Fibroblast of lung (primary cell): ENCODE results near the gene EEFSEC. TPM values are rescaled to one million over a fixed set of nuclear protein-coding genes. Genes with fewer than 3 reads are reported as not detected.
A peak's percentile ranks its signal among the peaks of the same experiment; 100 is the strongest.

Source experiments
- DNase-seq, 2 donors: peaks; one replicate each; pipeline versions ENCODE4 v3.0.0 to v3.0.0-alpha.2; 2010; ENCODE audit warnings: low read depth in 2 of 2
- H2AFZ ChIP-seq: 2 replicates; pipeline ENCODE4 v1.5.1; 2012; ENCODE audit warnings: low read length, control low read depth, inconsistent platforms
- H3K27ac ChIP-seq: 2 replicates; pipeline ENCODE4 v1.5.1; 2011; ENCODE audit warnings: low read length, control low read depth; ENCODE audit not compliant: insufficient read depth
- H3K27me3 ChIP-seq: 2 replicates; pipeline ENCODE4 v1.5.1; 2011; ENCODE audit warnings: mild to moderate bottlenecking, low read length; ENCODE audit not compliant: control insufficient read depth, insufficient read depth
- H3K36me3 ChIP-seq: 2 replicates; pipeline ENCODE4 v1.5.1; 2011; ENCODE audit warnings: low read length; ENCODE audit not compliant: control insufficient read depth, insufficient read depth
- H3K4me1 ChIP-seq: 2 replicates; pipeline ENCODE4 v1.5.1; 2011; ENCODE audit warnings: low read length; ENCODE audit not compliant: control insufficient read depth, insufficient read depth; ENCODE audit errors: extremely low read depth
- H3K4me2 ChIP-seq: 2 replicates; pipeline ENCODE4 v1.5.1; 2011; ENCODE audit warnings: low read length, control low read depth; ENCODE audit not compliant: insufficient read depth; ENCODE audit errors: extremely low read depth
- H3K4me3 ChIP-seq, 4 experiments: fragments of 200-600 bp in 1 of 4; sonication (generic) in 1 of 4; replicated peaks in 1 of 4; 2 replicates each; pipeline ENCODE4 v1.5.1; 2011 to 2016; ENCODE audit warnings: low read length in 4 of 4, low read depth in 3 of 4, mild to moderate bottlenecking in 3 of 4, control low read depth in 2 of 4, inconsistent platforms in 1 of 4, mixed read lengths in 1 of 4; ENCODE audit not compliant: insufficient read depth in 1 of 4; ENCODE audit errors: control extremely low read depth in 1 of 4
- H3K79me2 ChIP-seq: 2 replicates; pipeline ENCODE4 v1.5.1; 2012; ENCODE audit warnings: mild to moderate bottlenecking, low read length, inconsistent platforms; ENCODE audit not compliant: control insufficient read depth, insufficient read depth
- H3K9ac ChIP-seq: 2 replicates; pipeline ENCODE4 v1.5.1; 2011; ENCODE audit warnings: mild to moderate bottlenecking, low read length, control low read depth; ENCODE audit not compliant: insufficient read depth
- H3K9me3 ChIP-seq: 2 replicates; pipeline ENCODE4 v1.5.1; 2012; ENCODE audit warnings: low read depth, low read length; ENCODE audit not compliant: control insufficient read depth, insufficient read depth
- H4K20me1 ChIP-seq: 2 replicates; pipeline ENCODE4 v1.5.1; 2011; ENCODE audit warnings: low read length; ENCODE audit not compliant: control insufficient read depth, insufficient read depth; ENCODE audit errors: extremely low read depth
- EZH2 ChIP-seq: IDR thresholded peaks from 2 replicates; pipeline ENCODE4 v1.5.1; 2012; ENCODE audit warnings: low read length, control low read depth, mild to moderate bottlenecking; ENCODE audit errors: missing control alignments
- polyA plus RNA-seq, 2 donors: library from polyadenylated mRNA; depleted of rRNA in 1 of 2; stranded (reverse) in 1 of 2; unstranded in 1 of 2; fragments of >200 nt; gene quantifications; 2 replicates each; pipeline ENCODE4 v1.2.1, GENCODE V29; 2011 to 2012; ENCODE audit warnings: missing spikeins in 1 of 2
- total RNA-seq: library from RNA; depleted of rRNA; stranded (reverse); fragments of >200 nt; gene quantifications from 2 replicates; pipeline ENCODE4 v1.2.1, GENCODE V29; 2014
- TF ChIP-seq, protein P1 (sequence below), 2 donors: IDR thresholded peaks in 1 of 2; conservative IDR thresholded peaks in 1 of 2; 1 replicate in 1 of 2; 2 replicates in 1 of 2; pipeline ENCODE4 v1.5.1; 2011 to 2012; ENCODE audit warnings: low read length in 2 of 2, control low read depth in 1 of 2, inconsistent platforms in 1 of 2, low read depth in 1 of 2, mild to moderate bottlenecking in 1 of 2

The EEFSEC gene
- total and polyA plus RNA-seq, 2 donors (not counting 1 experiment from before 2014, with no cell fraction given) = 2.6 to 5.0 TPM

DNA sequence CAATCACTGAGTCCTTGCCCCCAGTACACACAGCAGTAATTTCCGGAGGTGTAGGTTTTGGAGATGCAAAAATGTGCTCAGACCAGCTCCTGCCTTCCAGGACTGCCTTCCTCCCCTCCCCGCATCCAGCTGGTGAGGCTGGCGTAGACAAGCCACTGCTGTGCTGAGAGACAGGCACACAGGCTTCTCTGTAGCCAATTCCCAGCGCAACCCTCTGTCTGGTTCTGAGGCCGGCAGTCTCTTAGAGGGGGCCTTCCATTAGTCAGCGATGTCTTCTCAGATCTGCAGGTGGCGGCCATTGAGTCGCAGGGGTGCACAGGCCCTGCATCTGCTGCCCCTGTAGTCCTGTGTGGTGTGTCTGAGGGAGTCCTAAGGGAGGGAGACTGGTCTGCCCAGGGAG is 199.0 kb downstream of the EEFSEC start:
- DNase-seq = no peak
- H2AFZ ChIP-seq = no peak overlapping the region
- TF ChIP-seq, protein P1, sequence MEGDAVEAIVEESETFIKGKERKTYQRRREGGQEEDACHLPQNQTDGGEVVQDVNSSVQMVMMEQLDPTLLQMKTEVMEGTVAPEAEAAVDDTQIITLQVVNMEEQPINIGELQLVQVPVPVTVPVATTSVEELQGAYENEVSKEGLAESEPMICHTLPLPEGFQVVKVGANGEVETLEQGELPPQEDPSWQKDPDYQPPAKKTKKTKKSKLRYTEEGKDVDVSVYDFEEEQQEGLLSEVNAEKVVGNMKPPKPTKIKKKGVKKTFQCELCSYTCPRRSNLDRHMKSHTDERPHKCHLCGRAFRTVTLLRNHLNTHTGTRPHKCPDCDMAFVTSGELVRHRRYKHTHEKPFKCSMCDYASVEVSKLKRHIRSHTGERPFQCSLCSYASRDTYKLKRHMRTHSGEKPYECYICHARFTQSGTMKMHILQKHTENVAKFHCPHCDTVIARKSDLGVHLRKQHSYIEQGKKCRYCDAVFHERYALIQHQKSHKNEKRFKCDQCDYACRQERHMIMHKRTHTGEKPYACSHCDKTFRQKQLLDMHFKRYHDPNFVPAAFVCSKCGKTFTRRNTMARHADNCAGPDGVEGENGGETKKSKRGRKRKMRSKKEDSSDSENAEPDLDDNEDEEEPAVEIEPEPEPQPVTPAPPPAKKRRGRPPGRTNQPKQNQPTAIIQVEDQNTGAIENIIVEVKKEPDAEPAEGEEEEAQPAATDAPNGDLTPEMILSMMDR (conservative IDR thresholded peaks at IDR 0.05 in 1 of 2, IDR thresholded peaks at IDR 0.05 in 1 of 2; ENCODE audit: low read depth in 1 of 2, low read length in 2 of 2) = no peak
- no peak for TF ChIP-seq EZH2
- H3K27me3 ChIP-seq = no peaks in the 10 kb centered on the region
- H3K4me3 ChIP-seq = no peak overlapping the region
- no peak overlapping the region for H3K9ac ChIP-seq
- H3K4me1 ChIP-seq = peaks cover 8% of the 10 kb centered on the region
- no peaks in the 10 kb centered on the region for H4K20me1 ChIP-seq
- no peaks in the 10 kb centered on the region for H3K79me2 ChIP-seq
- no peaks in the 10 kb centered on the region for H3K9me3 ChIP-seq
- H3K4me2 ChIP-seq = no peak overlapping the region
- H3K36me3 ChIP-seq = peaks cover 2% of the 10 kb centered on the region
- H3K27ac ChIP-seq = no peak overlapping the region

GRCh38 chr3:128353361-128353965 is 200.2 kb downstream of the EEFSEC start:
- H3K79me2 ChIP-seq = no peaks in the 10 kb centered on the region
- no peaks in the 10 kb centered on the region for H3K27me3 ChIP-seq
- no peaks in the 10 kb centered on the region for H4K20me1 ChIP-seq
- H3K4me2 ChIP-seq = no peak overlapping the region
- no peak for DNase-seq
- H3K4me1 ChIP-seq = peaks cover 8% of the 10 kb centered on the region
- no peak overlapping the region for H3K4me3 ChIP-seq
- H2AFZ ChIP-seq = no peak overlapping the region
- H3K9ac ChIP-seq = no peak overlapping the region
- no peak overlapping the region for H3K27ac ChIP-seq
- peaks cover 2% of the 10 kb centered on the region for H3K36me3 ChIP-seq
- no peak for TF ChIP-seq EZH2
- TF ChIP-seq, protein P1 (conservative IDR thresholded peaks at IDR 0.05 in 1 of 2, IDR thresholded peaks at IDR 0.05 in 1 of 2; ENCODE audit: low read depth in 1 of 2, low read length in 2 of 2) = no peak
- no peaks in the 10 kb centered on the region for H3K9me3 ChIP-seq

- no peak overlapping the region for H3K27ac ChIP-seq
- peaks cover 2% of the 10 kb centered on the region for H3K36me3 ChIP-seq
- no peaks in the 10 kb centered on the region for H4K20me1 ChIP-seq
- no peak overlapping the region for H3K4me3 ChIP-seq
- peaks cover 8% of the 10 kb centered on the region for H3K4me1 ChIP-seq
- H2AFZ ChIP-seq = no peak overlapping the region
- H3K4me2 ChIP-seq = no peak overlapping the region
- TF ChIP-seq, protein P1 (conservative IDR thresholded peaks at IDR 0.05 in 1 of 2, IDR thresholded peaks at IDR 0.05 in 1 of 2; ENCODE audit: low read depth in 1 of 2, low read length in 2 of 2) = no peak
- TF ChIP-seq EZH2 = no peak
- H3K27me3 ChIP-seq = no peaks in the 10 kb centered on the region
- DNase-seq = peak; percentile 58 to 69
- no peaks in the 10 kb centered on the region for H3K79me2 ChIP-seq
- H3K9me3 ChIP-seq = no peaks in the 10 kb centered on the region
- no peak overlapping the region for H3K9ac ChIP-seq
These were observed 200.9 kb downstream of the EEFSEC start for GRCh38 chr3:128353991-128354687.
